NCI-H2196 (cell line): ENCODE measurements around the gene MEX3A.
"Not testable (repeated sequence)": the region's sequence is repeated elsewhere in the genome, so short reads cannot be mapped to it uniquely, and the experiment has no call there.

Experiments used
- DNase-seq: peaks from one replicate; lab custom pipeline; 2025; ENCODE audit not compliant: unreplicated experiment; lab: John Stamatoyannopoulos, UW

MEX3A gene

DNA sequence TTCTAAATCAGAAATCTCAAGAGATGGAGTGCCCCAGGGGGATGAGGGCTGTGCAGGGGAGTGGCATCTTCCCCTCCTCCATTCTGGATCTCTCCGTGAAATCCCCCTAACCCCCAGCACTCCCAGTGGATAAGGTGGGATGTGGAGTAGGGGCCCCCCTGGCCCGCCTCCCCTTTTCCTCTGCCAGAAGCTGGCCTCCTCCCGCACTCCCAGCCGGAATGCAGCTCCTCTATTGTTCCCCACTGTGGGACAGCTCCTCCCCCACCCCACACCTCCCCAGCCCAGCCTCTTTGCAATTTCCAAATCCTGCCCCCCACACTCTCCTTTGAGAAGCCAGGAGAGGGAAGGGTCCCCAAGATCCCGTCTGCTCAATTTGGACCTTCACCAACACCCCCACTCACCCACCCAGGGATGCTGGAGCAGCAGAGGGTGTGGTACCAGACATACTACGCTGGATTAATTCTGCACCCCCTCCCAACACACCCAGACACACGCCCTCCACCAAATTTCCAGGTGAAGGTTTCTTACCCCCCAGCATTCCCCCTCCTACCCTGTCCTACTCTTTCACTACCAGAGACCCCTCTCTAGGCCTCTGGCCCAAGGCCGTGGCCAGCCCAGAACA lies 1.9 kb downstream of the MEX3A start:
- DNase-seq, result no peak

DNA sequence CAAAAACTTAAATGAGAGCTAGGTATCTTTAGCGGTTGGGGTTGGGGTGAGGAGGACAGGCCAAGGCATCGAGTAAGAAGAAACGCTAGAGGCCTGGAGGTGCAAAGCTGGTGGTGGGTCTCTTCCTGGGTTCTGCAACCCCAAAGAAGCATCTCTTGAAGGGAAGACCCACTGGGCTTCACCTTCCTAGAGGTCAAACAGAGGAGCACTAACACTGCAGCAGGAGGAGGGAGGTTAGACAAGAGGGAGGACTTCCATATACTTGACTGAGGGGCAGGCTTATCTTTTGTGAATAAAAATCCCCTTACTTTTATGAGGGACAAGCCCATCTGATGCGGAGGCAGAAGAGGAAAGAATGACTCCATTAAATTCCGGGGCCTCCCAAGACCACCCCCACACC lies 2.5 kb downstream of the MEX3A start:
- no peak for DNase-seq

DNA sequence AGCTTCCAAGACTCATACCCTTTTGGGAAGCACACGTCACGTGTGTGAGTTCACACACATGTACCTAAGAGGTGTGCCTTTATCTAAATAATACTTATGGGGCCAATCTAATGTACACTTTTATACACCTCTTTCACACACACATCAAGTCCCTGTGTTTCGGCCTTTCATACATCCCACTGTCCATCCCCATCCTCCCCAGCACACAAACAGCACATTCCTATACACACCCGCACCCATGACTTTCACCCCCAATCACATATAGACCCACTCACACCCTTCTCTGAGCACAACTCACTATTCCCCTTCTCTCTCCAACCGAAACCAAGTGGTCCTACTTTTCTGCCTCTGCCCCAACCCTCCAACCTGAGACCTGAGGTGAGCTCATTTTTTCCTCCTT lies 3.5 kb downstream of the MEX3A start:
- no peak for DNase-seq

DNA sequence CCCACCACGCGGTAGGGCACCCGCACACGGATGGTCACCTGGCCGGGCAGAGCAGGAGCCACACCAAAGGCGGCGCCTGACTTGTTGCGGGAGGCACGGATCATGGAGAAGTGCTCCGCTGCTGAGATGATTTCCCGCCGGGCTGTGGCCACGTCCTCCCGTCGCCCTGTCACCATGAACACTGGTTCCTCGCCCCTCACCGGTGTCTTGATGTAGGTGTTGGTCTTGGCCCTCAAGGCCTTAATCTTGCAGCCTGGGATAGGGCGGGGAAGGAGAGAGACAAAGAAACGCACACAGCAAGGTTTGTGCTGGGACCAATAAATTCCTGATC lies 4.9 kb downstream of the MEX3A start:
- no peak for DNase-seq

DNA sequence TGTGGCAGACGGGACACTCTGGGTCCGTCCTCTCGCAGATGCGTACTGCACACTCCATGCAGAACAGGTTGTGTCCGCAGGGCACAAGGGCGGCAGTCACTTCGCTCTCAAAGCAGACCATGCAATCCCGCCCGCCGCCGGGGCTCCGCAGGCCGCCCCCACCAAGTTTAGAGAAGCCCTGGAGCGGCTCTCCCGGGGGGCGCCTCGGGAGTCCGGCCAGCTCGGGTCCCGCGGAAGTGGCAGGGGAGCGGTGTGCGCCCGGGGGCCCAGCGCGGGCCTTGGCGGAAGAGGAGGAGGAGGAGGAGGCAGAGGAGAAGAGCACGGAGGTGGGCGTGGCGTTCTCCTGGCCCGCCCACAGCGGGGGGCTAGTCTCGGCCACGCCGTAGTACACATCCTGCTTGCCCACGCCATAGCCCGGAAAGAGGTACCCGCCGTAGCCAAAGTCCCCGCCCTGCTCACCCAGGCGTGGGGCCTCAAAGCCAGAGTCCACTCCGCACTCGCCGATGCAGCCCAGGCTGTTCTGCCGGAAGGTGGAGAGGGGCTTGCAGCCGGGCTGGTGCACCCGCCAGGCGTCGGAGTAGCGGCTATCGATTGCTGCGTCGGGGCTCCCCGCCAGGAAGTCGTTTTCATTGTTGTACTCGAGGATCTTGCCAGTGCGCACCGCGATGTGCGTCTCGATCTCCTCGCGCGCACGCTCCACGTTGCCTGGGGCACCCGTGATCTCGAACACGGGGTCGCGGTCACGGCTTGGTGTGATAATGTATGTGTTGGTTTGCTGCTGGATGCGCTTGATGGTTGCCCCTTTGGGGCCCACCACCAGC lies 5.4 kb downstream of the MEX3A start:
- no peak for DNase-seq

DNA sequence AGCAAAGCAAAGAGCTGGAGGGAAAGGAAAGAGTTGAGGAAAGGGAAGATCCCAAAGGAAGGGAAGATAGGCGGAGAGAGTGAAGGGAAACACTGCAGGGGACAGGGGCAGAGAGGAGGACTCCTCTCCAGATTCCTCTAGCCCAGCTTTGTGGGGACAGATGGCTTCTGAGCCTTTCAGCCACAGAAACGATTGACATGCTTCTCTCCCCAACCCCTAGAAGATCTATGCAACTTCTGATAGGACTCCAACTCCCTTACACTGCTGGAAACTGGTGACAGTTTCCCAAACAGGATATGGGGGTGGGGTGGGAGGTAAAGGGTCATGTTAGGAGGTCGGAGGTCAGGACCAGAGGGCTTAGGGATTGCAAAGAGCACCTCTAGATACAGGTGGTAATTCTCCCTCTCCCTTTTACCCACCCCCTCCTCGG lies 6.5 kb downstream of the MEX3A start:
- no peak for DNase-seq

DNA sequence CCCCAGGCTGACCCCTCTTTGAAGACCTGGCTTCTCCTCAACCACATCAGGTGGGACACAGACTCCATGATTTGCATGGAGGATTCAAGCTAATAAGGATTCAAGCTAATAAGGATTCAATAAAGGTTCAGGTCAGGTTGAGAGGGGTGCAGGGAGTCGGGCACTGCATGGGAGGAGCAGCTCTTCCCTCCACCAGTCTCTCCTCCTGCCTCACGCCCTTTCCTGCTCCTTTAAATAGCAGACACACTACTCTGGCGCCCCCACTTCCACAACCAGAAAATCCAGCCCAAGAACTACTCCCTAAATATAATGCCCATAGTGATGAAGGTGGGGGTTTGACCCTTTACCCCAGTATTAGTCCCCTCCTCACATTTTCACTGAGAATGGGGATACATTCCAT lies 7.1 kb downstream of the MEX3A start:
- DNase-seq, result no peak

DNA sequence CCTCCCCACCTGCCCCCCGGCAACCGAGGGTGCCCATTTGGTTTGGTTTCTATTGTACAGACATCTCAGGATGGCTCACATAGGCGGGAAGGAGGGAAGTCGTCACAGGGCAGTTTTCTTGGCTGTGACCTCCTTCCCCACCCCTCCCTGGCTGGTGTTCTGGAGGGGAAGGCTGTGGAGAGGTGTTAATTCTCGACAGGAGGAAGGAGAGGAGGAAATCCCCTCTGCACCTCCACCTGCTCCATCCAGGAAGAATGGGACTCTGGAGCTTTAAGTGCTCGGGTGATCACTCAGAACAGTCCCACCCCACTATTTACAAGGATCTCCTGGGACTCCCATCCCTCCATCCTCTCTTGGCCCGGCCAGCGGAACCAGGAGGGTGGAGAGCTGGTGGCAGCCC lies 7.6 kb downstream of the MEX3A start:
- no peak for DNase-seq

DNA sequence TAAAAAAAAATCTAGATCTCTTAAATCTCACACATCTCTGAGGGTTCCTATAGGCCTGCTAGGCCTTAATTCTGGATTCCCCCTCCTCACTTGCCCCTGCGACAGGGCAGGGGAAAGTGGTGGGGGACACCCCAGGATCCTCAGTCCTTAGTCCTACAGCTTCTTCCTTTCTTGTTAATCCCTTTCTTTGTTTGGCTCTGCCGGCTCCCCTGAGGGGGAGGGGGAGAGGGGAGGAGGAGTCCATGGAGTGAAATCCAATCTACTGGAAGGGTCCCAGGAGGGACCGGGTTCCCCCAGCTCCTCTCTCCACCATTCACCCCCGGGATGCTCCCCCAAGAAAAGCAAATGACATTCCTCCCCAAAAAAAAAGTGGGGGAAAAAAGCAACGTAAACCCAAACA lies 8.5 kb downstream of the MEX3A start:
- DNase-seq, result no peak

DNA sequence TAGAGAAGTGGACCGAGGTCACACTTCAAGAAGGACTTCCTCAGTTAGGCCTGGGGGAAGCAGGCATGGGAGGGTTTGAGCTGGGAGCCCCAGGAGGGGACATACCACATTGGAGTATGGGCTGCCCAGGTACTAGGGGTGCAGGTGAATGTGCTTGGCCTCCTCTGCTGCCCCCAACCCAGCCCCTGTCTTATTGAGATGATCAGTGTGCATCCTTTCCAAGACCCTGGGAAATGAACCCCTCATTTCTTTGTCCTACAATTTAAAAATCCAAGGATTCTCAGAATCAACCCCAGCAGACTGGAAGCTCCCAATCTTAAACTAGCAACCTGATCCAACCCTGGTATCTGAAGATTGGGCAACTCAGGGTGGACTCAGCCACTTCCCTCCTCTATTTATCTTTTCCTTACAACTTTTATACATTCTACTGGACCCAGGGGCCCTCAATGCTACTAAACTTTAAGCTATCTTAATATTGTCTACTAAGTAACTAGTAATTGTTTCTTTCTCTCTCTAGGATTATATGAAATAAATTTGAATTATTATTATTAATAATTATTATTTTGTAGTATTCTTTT lies 9.1 kb downstream of the MEX3A start:
- no peak for DNase-seq

DNA sequence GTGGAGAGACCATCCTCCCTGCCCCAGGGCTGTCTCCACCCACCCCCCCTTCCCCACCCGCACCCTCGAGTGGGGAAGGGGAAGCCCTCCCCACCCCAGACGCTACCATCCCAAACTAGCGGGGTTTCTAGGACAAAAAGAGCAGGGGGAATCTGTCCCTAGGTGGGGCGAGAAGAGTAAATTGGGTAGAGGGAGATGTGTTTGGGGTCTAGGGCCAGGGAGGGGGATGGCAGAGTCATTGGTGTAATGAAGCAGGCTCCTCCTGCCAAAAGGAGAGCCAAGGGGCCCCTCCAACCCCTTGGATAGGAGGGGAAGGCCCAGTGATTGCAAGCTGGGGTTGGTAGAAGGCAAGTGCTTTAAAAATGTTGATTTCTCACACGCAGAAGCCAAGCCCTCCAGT lies 10.0 kb downstream of the MEX3A start:
- no peak for DNase-seq

DNA sequence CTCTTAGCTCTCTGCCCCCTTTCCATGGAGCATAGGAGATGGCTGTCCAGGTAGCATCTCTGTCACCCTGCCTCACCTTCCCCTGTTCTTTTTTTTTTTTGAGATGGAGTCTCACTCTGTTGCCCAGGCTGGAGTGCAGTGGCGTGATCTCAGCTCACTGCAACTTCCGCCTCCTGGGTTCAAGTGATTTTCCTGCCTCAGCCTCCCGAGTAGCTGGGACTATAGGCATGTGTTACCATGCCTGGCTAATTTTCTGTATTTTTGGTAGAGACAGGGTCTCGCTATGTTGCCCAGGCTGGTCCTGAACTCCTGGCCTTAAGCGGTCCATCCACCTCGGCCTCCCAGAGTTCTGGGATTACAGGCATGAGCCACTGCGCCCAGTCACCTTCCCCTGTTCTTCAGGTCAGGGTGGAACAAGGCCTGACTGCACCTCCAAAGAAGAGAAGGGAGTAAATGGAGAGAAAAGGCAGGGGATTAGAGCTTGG lies 10.9 kb downstream of the MEX3A start:
- DNase-seq, result not testable (repeated sequence)

DNA sequence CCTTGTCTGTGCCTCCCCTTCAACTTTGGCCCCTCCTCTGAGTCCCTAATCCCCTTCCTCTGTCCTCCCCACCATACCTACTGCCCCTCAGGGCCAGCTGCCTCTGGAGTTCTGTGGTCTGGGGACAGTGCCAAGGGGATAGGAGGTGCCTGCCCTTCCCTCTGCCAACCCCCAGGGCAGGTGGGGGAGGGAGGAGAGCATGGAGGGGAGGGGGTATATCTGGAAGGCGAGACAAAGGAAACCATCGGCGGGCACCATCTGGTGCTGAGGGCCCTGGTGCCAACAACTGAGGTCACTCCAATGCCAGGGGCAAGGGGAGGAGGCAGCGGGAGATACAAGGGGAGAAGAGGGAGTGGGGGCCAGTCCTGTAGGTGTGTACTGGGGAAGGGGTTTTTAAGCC lies 11.7 kb downstream of the MEX3A start:
- DNase-seq, result peak; percentile 55

DNA sequence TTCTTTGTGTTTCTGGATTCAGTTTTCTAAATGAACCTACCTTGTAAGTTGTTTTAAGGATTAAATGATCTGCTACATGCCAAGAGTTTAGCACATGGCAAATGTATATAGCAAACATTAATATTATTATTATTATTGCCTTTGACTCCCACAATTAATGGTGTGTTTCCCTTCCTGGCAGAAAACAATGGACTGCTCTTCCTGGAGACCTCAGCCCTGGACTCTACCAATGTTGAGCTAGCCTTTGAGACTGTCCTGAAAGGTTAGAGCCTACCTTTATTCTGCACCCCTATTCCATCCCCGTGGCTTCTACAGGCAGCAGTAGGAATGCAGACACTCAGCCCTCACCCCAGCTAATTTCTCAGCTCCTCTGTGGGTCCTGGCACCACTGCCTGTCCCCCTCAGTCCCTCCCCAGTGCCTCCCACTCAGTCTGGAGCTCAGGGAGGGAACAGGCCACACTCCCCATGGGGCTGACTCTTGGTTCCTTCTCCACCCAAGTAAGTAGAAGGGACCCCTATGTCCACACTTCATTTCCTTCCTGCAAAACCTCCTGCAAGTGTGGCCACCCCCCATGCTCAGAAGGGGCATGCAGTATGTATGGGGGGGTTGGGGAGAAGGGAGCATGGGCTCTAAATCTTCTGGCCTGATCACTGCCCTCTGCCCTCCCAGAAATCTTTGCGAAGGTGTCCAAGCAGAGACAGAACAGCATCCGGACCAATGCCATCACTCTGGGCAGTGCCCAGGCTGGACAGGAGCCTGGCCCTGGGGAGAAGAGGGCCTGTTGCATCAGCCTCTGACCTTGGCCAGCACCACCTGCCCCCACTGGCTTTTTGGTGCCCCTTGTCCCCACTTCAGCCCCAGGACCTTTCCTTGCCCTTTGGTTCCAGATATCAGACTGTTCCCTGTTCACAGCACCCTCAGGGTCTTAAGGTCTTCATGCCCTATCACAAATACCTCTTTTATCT lies 12.5 kb downstream of the MEX3A start:
- DNase-seq, result no peak

DNA sequence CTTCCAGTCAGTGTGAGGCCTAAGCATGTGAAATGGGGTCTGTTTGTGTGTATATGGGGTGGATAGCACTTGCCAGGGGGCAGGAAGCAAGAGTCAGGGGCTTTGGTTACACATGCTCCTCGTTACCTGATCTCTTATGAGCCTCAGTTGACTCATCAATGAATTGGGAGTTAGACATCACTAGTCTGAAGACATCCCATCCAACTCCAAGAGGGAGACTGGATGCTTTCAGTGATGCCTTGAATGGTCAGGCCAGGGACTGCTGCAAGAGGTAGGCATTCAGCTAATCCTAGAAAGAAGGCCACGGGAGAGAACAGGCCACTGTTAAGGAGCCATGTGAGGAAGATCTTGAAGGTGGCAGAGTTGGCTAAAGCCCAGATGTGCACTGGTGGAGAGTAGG lies 15.0 kb downstream of the MEX3A start:
- DNase-seq, result no peak

DNA sequence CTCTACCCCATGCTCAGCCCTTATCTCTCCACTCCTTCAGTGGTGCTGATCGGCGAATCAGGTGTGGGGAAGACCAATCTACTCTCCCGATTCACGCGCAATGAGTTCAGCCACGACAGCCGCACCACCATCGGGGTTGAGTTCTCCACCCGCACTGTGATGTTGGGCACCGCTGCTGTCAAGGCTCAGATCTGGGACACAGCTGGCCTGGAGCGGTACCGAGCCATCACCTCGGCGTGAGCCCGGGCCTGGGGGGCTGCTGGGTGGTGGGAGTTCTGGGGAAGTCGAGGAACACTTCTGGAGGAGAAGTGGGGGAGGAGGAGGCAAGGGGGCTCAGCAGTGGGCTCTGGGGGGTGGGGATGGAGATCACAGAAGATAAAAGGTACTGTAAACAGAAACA lies 16.4 kb downstream of the MEX3A start:
- DNase-seq, result no peak

DNA sequence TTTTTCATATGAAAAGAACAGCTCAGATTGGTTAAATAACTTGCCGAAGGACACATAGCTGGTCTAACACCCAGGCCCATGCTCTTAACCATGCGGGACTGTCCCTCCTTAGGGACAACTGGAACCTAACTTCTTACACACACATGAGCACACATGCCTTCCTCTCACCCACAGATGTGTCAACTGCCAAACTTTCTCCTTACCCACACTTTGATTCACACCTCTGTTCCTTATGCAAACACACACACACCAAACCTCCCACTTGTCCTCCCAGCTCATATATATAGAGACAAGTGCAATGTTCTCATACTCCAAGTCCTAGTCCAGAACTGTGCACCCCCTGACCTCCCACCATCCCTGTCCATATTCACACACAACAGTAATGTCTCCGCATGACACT lies 17.1 kb downstream of the MEX3A start:
- DNase-seq, result no peak

DNA sequence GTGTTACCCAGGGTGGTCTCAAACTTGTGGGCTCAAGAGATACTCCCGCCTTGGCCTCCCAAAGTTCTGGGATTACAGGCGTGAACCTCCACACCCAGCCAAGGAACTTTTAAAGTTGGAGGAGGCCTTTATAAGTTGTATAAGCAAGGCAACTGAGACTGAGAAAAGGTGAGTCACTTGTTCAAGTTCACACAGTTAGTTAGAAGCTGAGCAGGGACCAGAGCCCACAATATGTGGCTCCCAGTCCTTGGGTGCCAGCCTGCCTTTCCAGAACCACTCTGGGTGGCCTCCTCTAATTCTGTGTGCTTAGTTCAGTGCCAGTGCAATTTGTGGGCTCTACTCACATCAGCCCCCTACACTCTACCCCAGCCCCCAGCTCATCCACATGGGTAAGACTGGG lies 17.6 kb downstream of the MEX3A start:
- no peak for DNase-seq

DNA sequence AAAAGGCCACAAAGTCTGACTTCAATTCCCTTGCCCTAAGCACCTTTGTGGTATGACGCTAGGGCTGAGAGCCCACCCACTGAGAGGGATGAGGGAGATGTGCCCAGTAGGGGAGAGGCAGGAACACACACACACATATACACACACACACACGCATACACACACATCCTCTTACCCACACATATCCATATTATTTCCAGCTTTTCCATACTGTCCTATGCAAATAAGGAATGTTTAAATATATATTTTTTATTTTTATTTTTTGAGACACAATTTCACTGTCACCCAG lies 18.3 kb downstream of the MEX3A start:
- no peak for DNase-seq

DNA sequence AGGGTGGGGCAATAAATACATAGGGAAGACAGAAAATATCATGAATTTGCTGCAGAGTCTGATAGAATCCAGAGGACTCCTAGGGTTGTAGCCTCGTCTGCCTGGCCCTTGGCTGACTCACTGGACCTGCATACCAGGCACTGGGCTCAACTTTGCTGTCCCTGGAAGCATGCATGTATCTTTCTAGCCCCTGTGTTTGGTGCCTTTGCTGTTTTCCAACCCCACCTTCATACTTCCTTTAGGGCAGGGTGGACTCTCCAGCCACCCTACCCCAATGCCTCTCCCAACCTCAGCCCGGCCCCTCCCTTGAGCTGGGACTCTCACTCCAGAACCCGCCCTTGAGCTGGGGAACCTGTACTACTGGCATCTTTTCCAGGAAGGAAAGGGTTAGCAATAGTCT lies 20.1 kb downstream of the MEX3A start:
- DNase-seq, result no peak

DNA sequence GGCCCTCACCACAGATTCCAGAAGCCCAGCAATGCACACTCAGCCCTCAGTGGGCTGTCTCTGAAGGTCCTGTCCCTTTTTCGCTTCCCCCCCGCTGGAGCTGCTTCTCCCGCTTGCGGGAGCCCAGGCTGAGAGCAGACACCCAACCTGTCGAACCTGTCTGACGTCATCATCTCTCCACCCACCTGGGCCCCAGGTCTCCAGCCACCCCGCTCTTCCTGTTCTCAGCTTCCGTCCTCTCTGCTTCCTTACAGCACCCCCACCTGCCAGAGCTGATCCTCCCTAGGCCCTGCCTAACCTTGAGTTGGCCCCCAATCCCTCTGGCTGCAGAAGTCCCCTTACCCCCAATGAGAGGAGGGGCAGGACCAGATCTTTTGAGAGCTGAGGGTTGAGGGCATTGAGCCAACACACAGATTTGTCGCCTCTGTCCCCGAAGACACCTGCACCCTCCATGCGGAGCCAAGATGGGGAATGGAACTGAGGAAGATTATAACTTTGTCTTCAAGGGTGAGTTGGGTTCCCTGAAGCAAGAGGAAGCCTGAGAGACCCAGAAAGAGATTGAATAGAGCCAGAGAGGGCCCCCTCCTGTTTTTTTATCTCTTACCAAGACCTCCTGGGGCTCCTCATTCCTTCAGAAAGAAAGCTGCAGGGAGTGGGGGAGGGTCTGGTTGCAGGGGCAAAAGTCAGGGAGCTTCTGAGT lies 21.2 kb downstream of the MEX3A start, which contains the start of gene RAB25:
TSS of gene RAB25 (plus strand) at position 224 of the 700 bp plus-strand sequence. CDS start at position 465, 241 bp downstream.
- DNase-seq, result peak; percentile 77
